Right lobe of liver (tissue), 6 donors: ENCODE data around the gene SLC22A4. TPM values are rescaled to one million over a fixed set of nuclear protein-coding genes. Genes with fewer than 3 reads are reported as not detected.

Experiments
- ATAC-seq, 4 donors: fragments of 200-7000 bp; cut with Tn5 transposase; one replicate each; pipeline ENCODE4 v1.9.1; 2020; ENCODE audit warnings: mild to moderate bottlenecking in 4 of 4, moderate library complexity in 4 of 4
- DNase-seq, 3 donors: peaks; one replicate each; pipeline ENCODE4 v3.0.0-alpha.2; 2020
- H3K27ac ChIP-seq, 3 donors: fragments of 200-600 bp; one replicate each; pipeline ENCODE4 v1.8.0; 2022
- H3K27me3 ChIP-seq, 2 donors: fragments of 200-600 bp; one replicate each; pipeline ENCODE4 v1.8.0; 2022
- H3K36me3 ChIP-seq, 4 donors: fragments of 200-600 bp; sonication (generic) in 1 of 4; one replicate each; pipeline versions ENCODE4 v1.5.1 to v1.8.0; 2017 to 2022; ENCODE audit warnings: control low read depth in 1 of 4
- H3K4me1 ChIP-seq, 4 donors: fragments of 200-600 bp; sonication (generic) in 1 of 4; one replicate each; pipeline versions ENCODE4 v1.5.1 to v1.8.0; 2017 to 2022; ENCODE audit warnings: control low read depth in 1 of 4
- H3K4me3 ChIP-seq, 3 donors: fragments of 200-600 bp; one replicate each; pipeline ENCODE4 v1.8.0; 2022
- H3K9me3 ChIP-seq, 4 donors: fragments of 200-600 bp; sonication (generic) in 1 of 4; one replicate each; pipeline versions ENCODE4 v1.5.1 to v1.8.0; 2017 to 2022; ENCODE audit warnings: control low read depth in 1 of 4
- CTCF ChIP-seq, 4 donors: fragments of 200-600 bp in 3 of 4; fragments of 450-650 bp in 1 of 4; IDR thresholded peaks; one replicate each; pipeline versions ENCODE4 v1.5.1 to v1.8.0; 2016 to 2022; ENCODE audit warnings: antibody characterized with exemption in 4 of 4, mild to moderate bottlenecking in 2 of 4
- POLR2A ChIP-seq: fragments of 450-650 bp; IDR thresholded peaks from one replicate; pipeline ENCODE4 v1.6.1; 2017; ENCODE audit warnings: antibody characterized with exemption, mild to moderate bottlenecking
- WGBS: methylation state at CpG from one replicate; pipeline ENCODE4 v1.1.6; 2018; ENCODE audit warnings: low coverage, low lambda C conversion rate; ENCODE audit not compliant: insufficient coverage; ENCODE audit errors: missing lambda C conversion rate; 5-methylcytosine and 5-hydroxymethylcytosine counted together
- intact Hi-C, 2 donors: fragments of 100-400 bp; cut with DNase I; formaldehyde crosslinking; loops; one replicate each; pipeline versions ENCODE4 v1.11.2 to v1.14.1; 2022
- total RNA-seq, 6 experiments: library from RNA; depleted of rRNA in 2 of 6; stranded (reverse); fragments of >200 nt in 2 of 6; fragmentation: NEBNext Ultra II Directional in 3 of 6; extraction: Animal tissue kit (Norgen Biotek cat#: 25700) in 3 of 6; gene quantifications; one replicate each; pipeline versions ENCODE4 v1.1.0 to v1.2.4, GENCODE V29; 2016 to 2023
- donor health status: DM: no; HTN: yes; CAD: no.
- donor health status: DM: no; HTN: no; CAD: no.
- donor health status: DM: no; HTN: no; CAD: no.
- donor health status: DM: no; HTN: yes; CAD: no.
- donor health status: DM: no; HTN: yes; CAD: no.

SLC22A4 gene
- total RNA-seq, 6 experiments from 2014 or later, result 0.31 to 0.59 (median 0.36) TPM

- TF ChIP-seq POLR2A, result no peak
- no peak for TF ChIP-seq CTCF (IDR thresholded peaks at IDR 0.05)
- intact Hi-C loops, result loop anchor here in 1 of 2 donors (10.0 kb wide), 1 partner anchor 122 kb away; no protein-coding TSS in a partner anchor
- Histone ChIP-seq H3K4me1 (peaks cover 0 to 40% (median 11%) of the 10 kb centered on the region in 4 donors), H3K27ac (no peak overlapping the region), H3K4me3 (no peak overlapping the region), H3K9me3 (no peaks in the 10 kb centered on the region), H3K36me3 (peaks cover 0 to 6% (median 0%) of the 10 kb centered on the region in 4 donors), H3K27me3 (no peaks in the 10 kb centered on the region)
- 100% methylated on average over 1 of the region's 1 CpG for WGBS
- DNase-seq (no peak), ATAC-seq (no peak)
Measured at GRCh38 chr5:132383261-132383660, 89.1 kb downstream of the SLC22A4 start.

- Histone ChIP-seq H3K4me3 (no peak overlapping the region), H3K4me1 (peaks cover 0 to 43% (median 11%) of the 10 kb centered on the region in 4 donors), H3K27me3 (no peaks in the 10 kb centered on the region), H3K9me3 (no peaks in the 10 kb centered on the region), H3K27ac (no peak overlapping the region), H3K36me3 (peaks cover 0 to 8% (median 0%) of the 10 kb centered on the region in 4 donors)
- WGBS, result 100% methylated on average over 2 of the region's 5 CpGs
- no peak for ATAC-seq
- DNase-seq, result no peak
- TF ChIP-seq POLR2A, result no peak
- no peak for TF ChIP-seq CTCF (IDR thresholded peaks at IDR 0.05)
- intact Hi-C loops, result loop anchor here in 1 of 2 donors (10.0 kb wide), 1 partner anchor 121 kb away; no protein-coding TSS in a partner anchor
Measured at GRCh38 chr5:132383984-132384383, 89.8 kb downstream of the SLC22A4 start.

- H3K27me3 ChIP-seq, result no peaks in the 10 kb centered on the region
- no peak overlapping the region for H3K27ac ChIP-seq
- WGBS, result 68% methylated on average over 4 of the region's 4 CpGs
- TF ChIP-seq CTCF (IDR thresholded peaks at IDR 0.05) (no peak), POLR2A (no peak)
- H3K36me3 ChIP-seq, result peaks cover 0 to 12% (median 0%) of the 10 kb centered on the region in 4 donors
- intact Hi-C loops, result loop anchor here (5.0 to 10.0 kb wide), 2 partner anchors 118 to 120 kb away; no protein-coding TSS in a partner anchor
- DNase-seq (no peak), ATAC-seq (no peak)
- no peak overlapping the region for H3K4me3 ChIP-seq
- peaks cover 0 to 43% (median 11%) of the 10 kb centered on the region in 4 donors for H3K4me1 ChIP-seq
- H3K9me3 ChIP-seq, result no peaks in the 10 kb centered on the region
Measured at GRCh38 chr5:132384506-132385050, 90.4 kb downstream of the SLC22A4 start.

- ATAC-seq, result peak; percentile 38 to 68 (median 54)
- no peak for TF ChIP-seq POLR2A
- peak; percentile 72 to 81 (median 77) for TF ChIP-seq CTCF (IDR thresholded peaks at IDR 0.05)
- WGBS, result 9% methylated on average over 8 of the region's 9 CpGs
- intact Hi-C loops, result loop anchor here (5.0 to 10.0 kb wide), 2 partner anchors 117 to 119 kb away; no protein-coding TSS in a partner anchor
- Histone ChIP-seq H3K36me3 (peaks cover 0 to 12% (median 0%) of the 10 kb centered on the region in 4 donors), H3K27me3 (no peaks in the 10 kb centered on the region), H3K4me3 (no peak overlapping the region), H3K4me1 (peaks cover 0 to 43% (median 11%) of the 10 kb centered on the region in 4 donors), H3K9me3 (no peaks in the 10 kb centered on the region), H3K27ac (peak overlapping the region in 2 of 3 donors; percentile 31 to 55)
- DNase-seq, result peak in 2 of 3 donors; percentile 43 to 62
Measured at GRCh38 chr5:132385326-132386105, 91.3 kb downstream of the SLC22A4 start.
